GM21367 (cell line): ENCODE measurements around the gene LRRC56.

Source experiments
- ATAC-seq: cut with Tn5 transposase; IDR thresholded peaks from one replicate; pipeline ENCODE4 v1.9.1; 2021; ENCODE audit not compliant: unreplicated experiment

The LRRC56 gene

GRCh38 chr11:556662-557256 lies 19.4 kb downstream of the LRRC56 start:
- no peak for ATAC-seq

GRCh38 chr11:557328-558132 lies 20.2 kb downstream of the LRRC56 start:
- ATAC-seq: no peak

GRCh38 chr11:558503-558902 lies 21.2 kb downstream of the LRRC56 start:
- no peak for ATAC-seq

DNA sequence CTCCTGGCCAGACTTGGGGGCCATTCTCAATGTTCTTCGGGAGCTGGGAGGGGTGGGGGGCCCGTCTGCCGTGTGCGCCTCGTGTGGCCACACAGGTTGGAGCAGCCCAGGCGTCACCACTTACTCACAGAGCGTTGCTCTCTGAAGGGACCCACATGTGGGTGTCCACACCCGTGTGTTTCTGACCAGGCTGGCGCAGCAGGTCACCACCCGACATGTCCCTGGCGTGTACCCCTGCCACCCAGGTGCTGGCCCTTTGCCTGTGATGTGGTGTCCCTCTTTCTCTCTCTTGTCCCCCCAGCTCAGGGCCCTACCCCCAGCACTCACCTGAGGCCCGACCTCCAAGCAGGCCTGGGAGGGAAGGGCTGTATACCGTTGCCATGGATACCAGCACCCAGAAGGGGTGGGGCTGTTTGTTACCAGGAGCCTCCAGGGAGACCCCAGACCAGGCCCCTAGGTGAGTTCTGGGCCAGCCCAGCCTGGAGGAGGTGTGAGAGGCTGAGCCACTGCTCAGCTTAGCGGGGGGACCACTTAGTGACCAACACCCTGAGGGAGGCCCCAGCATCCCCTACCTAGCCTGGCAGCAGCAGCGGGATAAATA lies 21.8 kb downstream of the LRRC56 start:
- no peak for ATAC-seq

- ATAC-seq: no peak
These were observed 22.5 kb downstream of the LRRC56 start for GRCh38 chr11:559712-560304.

DNA sequence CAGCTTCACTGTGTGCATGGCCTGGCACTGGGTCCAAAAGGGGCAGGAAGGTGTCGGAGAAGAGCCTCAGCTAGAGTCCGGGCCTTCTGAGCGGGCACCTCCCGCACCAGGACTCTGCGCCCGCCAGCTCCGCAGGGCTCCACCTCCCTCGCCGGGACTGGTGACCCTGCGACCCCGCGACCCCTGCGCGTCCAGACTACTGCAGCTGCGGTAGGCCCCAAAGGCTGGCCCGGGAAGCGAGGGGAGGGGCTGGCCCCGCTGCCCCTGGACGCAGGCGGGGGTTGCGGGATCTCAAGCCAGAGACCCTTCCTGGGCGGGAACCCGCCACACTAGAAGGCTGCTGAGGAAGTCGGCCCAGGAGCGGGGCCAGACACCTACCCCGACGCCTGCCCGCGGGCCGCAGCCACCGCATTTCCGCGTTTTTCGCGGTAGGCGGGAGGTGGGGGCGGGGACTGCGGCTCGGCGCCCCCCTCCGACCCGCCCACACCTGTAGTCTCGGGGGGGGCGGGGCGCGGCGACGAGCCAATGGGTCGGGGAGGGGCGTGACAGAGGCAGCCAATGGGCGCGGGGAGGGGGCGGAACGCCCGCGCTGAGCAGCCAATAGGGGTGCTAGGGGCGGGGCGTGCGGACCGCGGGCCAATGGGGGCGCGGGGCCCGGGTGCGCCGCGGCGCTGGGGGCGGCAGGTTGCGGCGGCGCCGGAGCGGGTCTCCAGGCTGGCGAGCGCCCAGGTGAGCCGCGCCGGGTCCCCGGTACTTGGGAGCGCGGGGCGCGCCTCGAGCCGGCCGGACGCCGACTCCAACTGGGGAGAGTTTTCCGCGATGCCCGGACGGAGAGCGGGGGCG lies 23.2 kb downstream of the LRRC56 start, which contains the start of the genes LMNTD2 and RASSF7:
Gene LMNTD2 (minus strand): TSS at position 434 of the 843 bp plus-strand sequence. CDS start 22 bp downstream, at position 412.
Gene RASSF7 (plus strand): TSS at position 666 of the 843 bp plus-strand sequence. CDS start 799 bp downstream, outside the sequence.
- peak; percentile 50 for ATAC-seq

DNA sequence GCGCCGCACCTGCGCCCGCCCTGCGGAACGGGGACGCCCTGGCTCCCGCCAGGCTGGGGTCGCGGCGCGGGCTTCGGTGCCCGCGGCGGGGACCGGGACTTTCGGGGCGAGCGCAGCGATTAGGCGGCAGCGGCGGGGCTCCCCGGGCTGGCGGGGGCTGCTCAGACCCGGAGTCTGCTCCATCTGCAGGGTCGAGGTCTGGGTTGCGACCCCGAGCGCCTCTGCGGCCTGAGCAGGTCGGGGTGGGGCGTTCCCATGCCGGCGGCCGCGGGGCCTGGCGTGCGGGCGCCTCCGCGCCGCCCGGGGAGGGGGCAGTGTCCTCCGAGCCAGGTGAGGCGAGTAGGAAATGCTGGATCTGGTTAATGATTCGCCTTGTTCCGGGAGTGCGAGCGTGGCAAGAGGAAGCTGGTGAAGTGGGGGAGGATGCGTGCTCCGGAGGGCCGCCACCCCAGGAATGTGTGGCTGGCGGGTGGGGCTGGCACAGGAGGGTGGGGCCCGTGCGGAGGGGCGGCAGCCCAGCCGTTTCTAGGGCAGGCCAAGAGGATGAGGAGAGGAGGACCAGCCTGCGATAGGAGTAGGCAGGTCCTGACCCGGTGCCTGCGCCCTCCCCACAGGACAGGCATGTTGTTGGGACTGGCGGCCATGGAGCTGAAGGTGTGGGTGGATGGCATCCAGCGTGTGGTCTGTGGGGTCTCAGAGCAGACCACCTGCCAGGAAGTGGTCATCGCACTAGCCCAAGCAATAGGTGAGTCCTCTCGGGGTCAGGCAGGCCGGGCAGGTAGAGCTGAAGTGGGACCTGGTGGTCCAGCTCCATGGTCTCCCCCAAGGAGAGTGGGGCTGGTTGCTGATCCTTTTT lies 24.0 kb downstream of the LRRC56 start:
- ATAC-seq: peak; percentile 16

GRCh38 chr11:562046-562645 lies 24.8 kb downstream of the LRRC56 start:
- ATAC-seq: no peak

- no peak for ATAC-seq
These were observed 25.9 kb downstream of the LRRC56 start for GRCh38 chr11:563066-563811.

GRCh38 chr11:563812-564578 lies 26.7 kb downstream of the LRRC56 start:
- ATAC-seq: no peak

- no peak for ATAC-seq
These were observed 28.7 kb downstream of the LRRC56 start for GRCh38 chr11:565921-566509.

GRCh38 chr11:567011-567628 lies 29.8 kb downstream of the LRRC56 start:
- no peak for ATAC-seq

DNA sequence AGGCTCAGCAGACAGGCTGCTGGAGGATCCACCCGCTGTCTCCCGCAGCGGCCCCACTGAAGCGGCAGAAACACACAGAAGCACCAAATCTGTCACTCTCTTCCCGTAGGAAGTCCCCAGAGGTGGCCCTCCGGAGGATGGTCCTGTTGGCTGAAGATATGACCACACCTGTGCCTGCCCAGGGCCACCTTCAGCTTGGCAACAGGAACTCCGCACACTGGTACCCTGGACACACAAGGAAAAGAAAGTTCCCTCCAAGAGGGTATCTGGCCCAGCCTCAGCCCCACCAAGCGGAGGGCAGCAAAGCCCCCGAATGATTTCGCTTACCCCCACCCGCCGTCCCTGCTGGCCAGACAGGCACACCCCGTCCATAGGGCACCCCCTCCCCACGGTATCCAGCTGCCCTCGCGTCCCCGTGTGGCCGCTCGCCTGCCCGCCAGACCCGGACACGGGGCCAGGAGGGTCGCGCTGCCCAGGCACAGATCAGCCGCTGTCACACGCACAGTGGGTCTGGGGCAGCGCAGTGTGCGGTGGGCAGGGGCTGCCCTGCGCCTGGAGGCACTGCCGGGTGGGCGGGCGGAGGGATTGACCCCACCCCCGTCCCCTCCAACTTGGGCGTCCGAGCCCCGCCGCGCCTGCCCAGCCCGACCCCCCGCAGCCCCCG lies 30.4 kb downstream of the LRRC56 start:
- ATAC-seq: no peak

DNA sequence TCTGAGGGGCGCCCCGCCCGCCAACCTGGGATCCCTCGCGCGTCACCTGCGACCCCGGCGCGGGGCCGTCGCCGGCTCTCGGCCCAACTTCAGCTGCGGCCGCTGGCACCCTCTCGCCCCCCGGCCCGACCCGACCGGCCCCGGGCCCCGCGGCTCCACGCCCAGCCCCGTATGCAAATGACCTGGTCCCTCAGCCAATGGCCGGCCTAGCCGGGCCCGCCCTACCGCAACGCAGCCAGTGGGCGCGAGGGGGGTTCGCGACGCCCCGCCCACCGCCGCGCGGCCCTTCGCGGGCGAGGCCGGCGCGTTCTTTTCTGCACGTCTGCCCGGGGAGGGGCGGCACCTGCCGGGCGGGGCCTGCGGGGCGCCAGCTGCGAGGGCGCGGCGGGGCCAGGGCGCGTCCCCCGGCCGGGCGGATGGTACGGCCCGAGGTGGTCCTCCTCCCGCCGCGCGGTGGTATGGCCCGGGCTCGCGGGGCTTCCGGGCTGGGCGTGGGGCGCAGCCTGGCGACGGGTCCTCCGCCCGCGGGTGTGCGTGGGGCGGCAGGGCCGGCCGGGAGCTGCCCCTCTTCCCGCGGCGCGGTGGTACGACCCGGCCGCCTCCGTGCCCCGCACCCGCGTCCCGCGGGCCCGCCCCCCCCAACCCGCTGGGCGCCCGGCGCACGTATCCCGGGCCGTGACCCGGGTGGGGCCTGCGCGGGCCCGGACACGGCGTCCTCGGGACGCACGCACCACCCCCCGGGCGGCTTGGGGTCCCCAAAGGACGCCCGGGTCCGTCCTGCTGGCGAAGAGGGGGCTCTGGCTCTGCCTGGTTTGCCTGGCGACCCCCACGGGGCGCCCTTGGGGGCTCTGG lies 31.2 kb downstream of the LRRC56 start:
- ATAC-seq: peak; percentile 67

DNA sequence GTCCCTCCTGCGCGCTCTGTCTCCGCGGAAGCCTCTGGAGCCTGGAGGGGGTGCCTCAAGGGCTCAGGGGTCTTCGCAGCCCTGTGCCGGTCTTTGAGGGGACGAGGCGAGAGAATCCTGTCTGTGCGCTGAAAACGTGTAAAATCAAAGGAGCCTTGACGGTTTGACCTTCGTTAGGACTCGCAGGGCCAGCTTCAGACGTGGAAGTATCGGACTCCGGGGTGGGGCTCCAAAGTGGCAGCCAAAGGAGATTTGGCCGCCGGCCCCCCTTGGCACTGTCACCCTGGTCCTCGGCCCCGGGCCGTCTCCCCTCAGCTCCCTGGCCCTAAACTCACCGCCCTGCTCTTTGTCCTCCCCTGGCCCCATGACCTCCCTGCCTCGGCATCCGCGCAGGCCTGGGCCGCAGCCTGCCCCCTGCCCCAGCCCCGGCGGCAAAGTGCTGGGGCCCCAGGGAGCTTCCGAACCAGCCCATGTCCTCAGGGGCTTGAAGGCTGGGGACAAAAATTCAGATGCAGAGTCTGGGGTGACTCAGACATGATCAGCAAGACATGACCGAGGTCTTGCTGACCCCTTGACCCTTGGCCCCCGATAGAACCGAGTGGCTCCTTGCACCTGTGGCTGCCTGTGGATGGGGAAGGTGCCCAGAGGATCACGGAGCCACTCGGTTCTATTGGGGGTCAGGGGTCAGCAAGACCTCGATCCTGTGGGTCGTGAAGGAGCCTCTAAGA lies 32.0 kb downstream of the LRRC56 start:
- no peak for ATAC-seq
